ENCODE data around the gene C4orf50. TPM values are rescaled to one million over a fixed set of nuclear protein-coding genes. Genes with fewer than 3 reads are reported as not detected.
A peak's percentile ranks its signal among the peaks of the same experiment; 100 is the strongest.
"Not testable (repeated sequence)": the region's sequence is repeated elsewhere in the genome, so short reads cannot be mapped to it uniquely, and the experiment has no call there.

Gene C4orf50
- total RNA-seq, 1 experiment from 2014 or later, result 0.07 TPM

DNA sequence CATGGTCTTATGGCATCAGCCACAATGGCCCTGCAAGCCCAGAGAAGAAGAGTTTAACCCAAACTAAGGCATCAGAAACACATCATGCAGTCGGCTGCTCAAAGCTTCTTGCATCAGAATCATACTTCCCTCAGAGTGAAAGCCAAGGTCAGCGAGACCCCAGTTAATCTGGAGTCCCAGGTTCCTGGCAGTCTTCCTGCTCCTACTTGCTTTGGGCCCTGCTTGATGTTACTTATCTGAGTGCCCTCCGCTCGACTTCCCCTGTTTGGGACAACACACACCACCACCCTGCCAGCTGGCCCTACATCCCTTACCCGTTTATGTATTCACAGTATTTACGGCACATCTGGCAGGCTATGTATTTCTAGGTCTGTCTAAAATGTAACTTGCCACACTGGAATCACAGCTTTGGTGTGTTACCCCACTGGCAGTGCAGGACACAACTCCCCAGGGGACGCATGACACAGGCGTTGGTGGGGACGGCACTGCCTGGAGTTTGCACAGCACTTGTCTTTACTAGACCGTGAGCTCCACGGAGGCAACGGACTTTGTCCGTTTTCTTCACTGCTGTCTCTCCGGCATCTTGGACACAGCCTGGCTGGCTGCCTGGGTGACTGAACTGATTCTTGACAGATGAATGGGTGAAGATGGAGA, 148.1 kb downstream of the C4orf50 start:
- DNase-seq (ENCODE audit: low read depth), result no peak
- in situ Hi-C loops (cut with HindIII; ENCODE audit: low pct_unique_long_range_greater_than_20kb, low sequenced_read_pairs), result no loop called here

DNA sequence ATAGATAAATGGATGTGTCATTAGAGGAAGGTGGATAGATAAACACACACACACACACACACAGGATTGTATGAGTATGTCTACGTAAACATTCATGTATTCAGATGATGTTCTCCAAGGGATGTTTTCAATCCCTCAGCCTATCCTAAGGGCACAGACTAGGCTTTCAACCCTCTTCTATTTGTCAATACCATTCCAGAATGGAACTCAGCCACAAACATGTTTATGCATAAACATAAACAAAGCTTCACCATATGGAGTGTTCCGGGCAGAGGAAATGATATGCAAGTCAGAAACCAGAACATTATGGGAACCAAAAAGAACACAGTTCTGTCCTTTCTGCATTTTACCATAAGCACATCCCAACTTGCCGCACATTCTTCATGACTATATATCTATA, 150.4 kb downstream of the C4orf50 start:
- no peak for DNase-seq (ENCODE audit: low read depth)
- in situ Hi-C loops (cut with HindIII; ENCODE audit: low pct_unique_long_range_greater_than_20kb, low sequenced_read_pairs), result no loop called here

DNA sequence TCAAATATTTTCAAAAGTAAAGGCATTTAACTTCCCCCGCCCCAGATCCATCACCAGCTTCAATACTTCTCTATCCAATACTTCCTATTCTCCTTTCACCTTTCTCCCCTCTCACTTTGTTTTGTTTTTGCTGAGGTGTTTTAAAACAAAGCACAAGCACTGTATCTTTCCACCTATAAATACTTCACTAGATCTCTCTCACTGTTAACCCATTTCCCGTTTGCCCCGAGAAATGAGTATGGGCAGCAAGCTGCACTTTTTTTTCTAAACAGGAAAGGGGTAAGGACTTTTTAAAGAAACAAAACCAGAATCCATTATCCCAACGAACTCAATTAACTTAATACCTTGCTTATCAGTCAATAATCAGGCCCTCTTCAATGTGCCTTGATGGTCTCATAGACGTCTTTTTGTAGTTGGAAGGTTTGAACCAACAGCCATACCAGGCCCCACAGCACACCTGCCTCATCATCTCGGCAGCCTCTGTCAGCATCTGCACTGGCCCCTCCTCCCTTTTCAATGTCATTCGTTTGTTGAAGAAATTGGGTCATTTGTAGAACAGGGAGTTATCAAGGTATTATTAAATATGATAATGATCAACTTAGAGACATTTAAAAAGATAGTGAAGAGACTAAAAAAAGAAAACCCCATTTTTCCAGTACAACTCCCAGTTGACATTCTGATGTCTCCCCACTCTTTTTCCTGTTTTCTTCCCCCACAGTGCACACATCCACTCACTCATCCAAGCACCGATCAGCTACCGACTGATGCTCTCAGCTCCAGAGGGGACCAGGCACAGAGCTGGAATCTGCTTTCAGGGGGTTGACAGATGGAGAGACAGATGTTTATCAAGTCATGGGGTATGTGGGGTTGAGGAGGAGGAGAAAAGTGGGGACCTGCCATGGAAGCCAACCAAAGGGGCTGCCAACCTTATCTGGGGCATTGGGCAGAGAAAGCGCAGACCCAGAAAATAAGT, 151.1 kb downstream of the C4orf50 start:
- no peak for DNase-seq (ENCODE audit: low read depth)
- in situ Hi-C loops (cut with HindIII; ENCODE audit: low pct_unique_long_range_greater_than_20kb, low sequenced_read_pairs), result no loop called here

DNA sequence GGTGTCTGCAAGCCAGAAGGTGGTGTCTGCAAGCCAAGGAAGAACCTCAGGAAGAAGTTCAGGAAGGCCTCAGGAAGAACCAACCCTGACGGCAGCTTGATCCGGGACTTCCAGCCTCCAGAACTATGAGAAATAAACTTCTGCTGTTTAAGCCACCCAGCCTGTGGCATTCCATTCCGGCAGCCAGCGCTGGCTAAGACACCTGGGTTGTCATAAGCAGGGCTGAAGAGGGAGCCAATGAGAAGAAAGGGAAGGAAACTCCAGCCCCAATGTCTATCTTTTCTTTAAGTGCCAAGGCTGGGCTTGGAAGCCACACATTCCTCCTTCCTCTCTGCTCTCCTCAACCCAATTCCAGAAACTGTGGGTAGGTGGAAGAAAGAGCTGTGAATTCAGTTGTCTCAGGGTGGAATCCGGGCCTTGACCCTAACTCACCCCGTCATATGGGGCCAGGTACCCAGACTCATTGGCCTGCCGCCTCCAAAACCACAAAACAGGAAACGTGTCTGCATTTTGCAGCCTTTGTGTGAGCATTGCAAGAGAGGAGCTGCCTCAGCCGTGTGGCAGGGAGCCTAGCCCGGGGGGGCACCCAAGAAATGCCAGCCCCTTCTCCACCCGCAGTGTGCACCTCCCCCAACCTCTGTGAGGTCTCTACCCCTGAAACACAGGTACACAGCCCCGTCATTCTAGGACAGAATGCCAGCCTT, 152.2 kb downstream of the C4orf50 start:
- DNase-seq (ENCODE audit: low read depth), result no peak
- in situ Hi-C loops (cut with HindIII; ENCODE audit: low pct_unique_long_range_greater_than_20kb, low sequenced_read_pairs), result no loop called here

DNA sequence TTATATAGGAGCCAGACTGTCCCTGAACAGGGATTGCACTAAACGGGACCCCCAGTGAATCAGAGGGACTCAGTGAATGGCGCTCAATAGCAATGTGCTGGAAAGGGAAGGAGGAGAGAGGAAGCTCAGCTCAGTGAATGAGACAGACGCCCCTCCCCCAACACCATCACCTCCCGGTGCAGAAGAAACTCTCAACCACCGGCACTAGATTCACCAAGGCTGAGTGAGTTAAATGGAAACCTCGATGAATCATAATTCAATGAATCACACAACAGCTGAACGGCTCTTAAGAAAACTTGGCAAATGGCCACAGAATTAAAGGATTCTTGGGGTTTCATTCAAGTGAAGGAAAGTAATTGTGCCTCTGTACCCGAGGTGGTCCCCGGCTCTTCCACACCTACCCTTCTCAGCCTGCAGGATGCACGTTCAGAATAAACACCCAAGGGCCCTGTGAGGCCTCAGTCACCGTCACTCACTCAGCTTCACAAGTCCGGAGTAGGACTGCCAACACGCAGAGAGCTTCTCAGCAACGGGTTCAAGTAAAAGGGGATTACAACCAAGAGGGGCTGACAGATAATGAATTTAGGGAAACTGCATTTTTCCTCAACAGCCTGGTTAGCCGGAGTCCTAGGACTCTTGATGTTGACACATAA, 154.6 kb downstream of the C4orf50 start:
- in situ Hi-C loops (cut with HindIII; ENCODE audit: low pct_unique_long_range_greater_than_20kb, low sequenced_read_pairs), result no loop called here

DNA sequence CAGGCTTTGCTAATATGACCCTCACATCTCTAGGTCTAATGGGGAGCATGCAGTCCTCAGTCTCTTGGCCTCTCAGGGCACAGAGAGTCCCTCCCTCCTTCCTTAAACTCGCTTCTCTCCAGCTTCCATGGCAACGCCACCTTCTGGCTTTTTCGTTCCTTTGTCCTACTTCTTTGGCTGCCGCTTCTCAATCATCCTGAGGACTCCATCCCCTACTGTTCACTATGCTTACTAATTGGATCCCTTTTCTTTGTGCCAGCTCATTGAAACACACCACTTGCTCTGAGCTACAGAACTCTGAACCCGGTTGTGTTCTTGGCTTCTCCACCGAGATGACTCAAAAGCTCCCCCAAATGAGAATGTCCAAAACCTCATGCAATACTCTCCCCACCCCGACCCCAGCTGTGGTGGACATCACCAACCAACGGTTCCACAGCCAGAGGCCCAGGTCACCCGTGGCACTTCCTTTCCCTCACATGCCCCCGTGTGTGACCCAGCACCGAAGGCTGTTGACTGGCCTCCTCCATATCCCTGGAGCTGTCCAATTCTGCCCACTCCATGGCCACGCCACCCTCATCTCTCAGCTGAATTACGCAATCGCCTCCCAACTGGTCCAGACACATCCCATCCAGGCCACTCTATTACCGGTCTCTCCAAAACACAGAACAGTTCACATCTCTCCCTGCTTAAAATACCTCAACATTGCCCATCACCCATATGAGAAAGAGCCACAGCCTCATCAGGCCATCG, 160.0 kb downstream of the C4orf50 start:
- no peak for DNase-seq (ENCODE audit: low read depth)
- in situ Hi-C loops (cut with HindIII; ENCODE audit: low pct_unique_long_range_greater_than_20kb, low sequenced_read_pairs), result no loop called here

More for the DNA sequence above, 154.6 kb downstream of the C4orf50 start:
- peak; percentile 74 for DNase-seq (ENCODE audit: low read depth)

DNA sequence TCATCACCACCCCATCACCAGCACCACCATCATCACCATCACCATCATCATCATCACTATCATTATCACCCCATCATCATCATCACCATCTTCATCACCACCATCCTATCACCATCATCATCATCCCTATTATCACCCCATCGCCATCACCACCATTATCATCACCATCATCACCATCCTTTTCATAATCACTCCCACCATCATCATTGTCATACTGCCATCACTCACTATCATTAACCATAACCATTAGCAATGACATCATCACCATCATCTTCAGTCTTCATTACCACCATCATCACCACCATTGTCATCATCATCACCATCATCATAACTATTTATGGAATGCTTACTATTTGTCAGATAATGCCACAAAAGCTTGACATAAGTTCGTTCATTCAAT, 161.0 kb downstream of the C4orf50 start:
- no peak for DNase-seq (ENCODE audit: low read depth)
- in situ Hi-C loops (cut with HindIII; ENCODE audit: low pct_unique_long_range_greater_than_20kb, low sequenced_read_pairs), result no loop called here

DNA sequence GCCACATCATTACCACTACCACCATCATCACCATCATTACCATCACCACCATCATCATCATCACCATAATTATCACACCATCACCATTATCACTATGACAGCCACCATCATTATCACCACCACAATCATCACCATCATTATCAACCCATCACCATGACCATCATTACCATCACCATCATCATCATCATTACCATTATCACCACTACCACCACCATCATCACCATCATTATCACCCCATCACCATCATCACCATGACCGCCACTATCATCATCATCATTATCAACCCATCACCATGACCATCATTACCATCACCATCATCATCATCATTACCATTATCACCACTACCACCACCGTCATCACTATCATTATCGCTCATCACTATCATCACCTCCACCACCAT, 161.9 kb downstream of the C4orf50 start:
- in situ Hi-C loops (cut with HindIII; ENCODE audit: low pct_unique_long_range_greater_than_20kb, low sequenced_read_pairs), result not testable (repeated sequence)

DNA sequence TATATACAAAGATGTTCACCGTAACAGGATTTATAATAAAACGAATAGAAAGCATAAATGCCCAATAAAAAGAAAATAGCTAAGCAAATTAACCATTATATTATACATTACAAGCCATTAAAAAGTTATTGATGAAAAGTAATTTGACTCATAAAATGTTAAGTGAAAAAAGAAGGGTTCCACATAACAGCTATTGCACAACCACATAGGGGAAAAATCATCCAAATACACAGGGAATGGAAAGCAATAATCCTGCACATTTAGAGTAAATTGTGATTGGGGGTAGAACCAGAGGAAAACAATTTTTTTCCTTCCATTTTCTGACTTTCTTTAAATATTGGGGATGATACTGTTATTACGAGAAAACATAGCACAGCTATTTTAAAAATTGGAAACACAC, 163.3 kb downstream of the C4orf50 start:
- in situ Hi-C loops (cut with HindIII; ENCODE audit: low pct_unique_long_range_greater_than_20kb, low sequenced_read_pairs), result no loop called here
- DNase-seq (ENCODE audit: low read depth), result no peak

More for the DNA sequence above, 161.9 kb downstream of the C4orf50 start:
- DNase-seq (ENCODE audit: low read depth), result not testable (repeated sequence)

DNA sequence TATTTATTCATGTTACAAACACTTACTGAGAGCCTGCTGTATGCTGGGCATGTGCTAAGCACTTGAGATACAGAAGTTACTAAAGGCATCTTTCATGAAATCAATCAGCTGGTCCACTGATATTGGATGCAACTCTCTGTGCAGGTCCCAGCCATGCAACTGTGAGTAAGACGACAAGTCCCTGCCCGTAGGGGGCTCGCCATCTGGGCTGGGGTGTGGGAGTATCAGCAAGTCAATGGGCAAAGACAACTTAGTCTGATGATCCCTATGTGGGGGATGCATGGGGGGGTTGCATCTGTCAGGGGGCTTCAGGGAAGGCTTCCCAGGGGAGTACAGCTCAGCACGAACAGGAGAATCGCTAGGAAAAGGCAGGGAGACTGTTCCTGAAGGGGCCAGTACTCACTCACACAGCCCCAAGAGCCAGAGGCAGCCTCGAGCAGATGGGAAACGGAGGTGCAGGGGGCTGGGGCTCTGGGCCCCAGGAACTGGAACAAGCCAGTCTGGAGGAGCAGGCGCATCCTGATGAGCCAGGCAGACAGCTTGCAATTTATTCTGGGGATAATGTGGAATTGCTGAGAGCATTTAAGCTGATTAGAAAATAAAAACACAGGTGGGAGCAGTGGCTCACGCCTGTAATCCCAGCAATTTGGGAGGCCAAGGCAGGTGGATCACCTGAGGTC, 165.6 kb downstream of the C4orf50 start:
- in situ Hi-C loops (cut with HindIII; ENCODE audit: low pct_unique_long_range_greater_than_20kb, low sequenced_read_pairs), result no loop called here
- no peak for DNase-seq (ENCODE audit: low read depth)

DNA sequence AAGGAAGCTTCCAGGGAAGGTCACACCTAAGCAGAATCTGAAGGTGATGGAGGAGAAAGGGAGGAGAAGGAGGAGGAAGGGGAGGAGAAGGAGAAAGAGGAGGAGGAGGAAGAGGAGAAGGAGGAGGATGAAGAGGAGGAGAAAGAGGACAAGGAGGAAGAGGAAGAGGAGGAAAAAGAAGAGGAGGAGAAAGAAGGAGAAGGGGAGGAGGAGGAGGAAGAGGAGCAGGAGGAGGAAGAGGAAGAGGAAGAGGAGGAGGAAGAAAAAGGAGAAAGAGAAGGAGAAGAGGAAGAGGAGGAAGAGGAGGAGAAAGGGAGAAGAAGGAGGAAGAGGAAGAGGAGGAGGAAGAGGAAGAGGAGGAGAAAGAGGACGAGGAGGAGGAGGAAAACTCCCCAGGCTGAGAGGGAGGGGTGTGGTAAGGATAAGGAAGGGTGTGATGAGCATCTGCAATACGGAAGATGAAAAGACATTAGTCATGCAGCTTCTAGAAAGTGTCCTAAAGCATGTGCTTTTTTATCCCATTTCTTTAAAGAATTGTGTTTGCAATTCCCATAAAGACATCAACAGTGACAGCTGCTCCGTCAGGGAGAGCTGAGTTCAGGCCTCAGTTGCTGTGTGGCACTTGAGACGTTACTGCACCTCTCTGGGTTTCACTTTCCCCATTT, 166.5 kb downstream of the C4orf50 start:
- DNase-seq (ENCODE audit: low read depth), result no peak
- in situ Hi-C loops (cut with HindIII; ENCODE audit: low pct_unique_long_range_greater_than_20kb, low sequenced_read_pairs), result no loop called here

Other genes starting within 250 kb of the C4orf50 start
- not detected in 2 replicates for gene CRMP1, start 125.3 kb downstream of the C4orf50 start, total RNA-seq (2014; rRNA removed; shearing (Covaris generic); ENCODE audit: low replicate concordance)
- gene JAKMIP1, start 182.1 kb upstream of the C4orf50 start, total RNA-seq (2014; rRNA removed; shearing (Covaris generic); ENCODE audit: low replicate concordance), result 3.4 and 6.5 TPM in 2 replicates

Data from Caki2 (cell line).